ENCODE measurements around the gene COA1.

The COA1 gene

DNA sequence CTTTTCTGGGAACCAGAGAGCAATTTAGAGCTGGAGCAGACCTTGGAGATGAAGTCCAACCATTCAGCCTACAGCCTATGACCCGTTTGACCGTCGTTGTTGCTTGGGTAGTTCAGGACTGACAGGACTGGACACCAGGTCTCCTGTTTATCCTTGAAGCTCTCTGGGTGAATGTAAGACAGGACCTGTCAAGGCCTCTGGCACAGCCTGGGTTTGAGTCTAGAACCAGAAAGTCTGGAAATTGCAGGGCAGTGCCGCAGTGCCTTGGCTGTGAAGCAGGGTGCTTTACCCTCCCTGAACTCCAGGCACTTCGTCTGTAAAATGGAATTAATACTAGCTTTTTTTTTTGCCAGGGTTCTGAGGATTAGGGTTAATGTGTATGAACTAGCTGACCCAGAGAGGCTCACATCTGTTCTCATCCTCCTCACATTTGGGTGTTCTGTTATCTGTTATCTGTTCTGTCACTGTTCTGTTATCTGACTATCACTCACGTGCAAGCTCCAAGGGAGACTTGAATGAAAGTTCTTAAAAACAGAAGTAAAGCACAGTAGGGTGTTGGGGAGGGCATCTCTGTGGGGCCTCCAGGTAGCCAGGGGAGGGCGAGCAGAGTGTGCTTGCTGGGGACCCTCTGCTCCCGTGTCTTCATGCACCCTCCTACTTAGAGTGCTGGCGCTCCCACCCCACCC lies 39.0 kb upstream of the COA1 start:
- TF ChIP-seq, protein P1, sequence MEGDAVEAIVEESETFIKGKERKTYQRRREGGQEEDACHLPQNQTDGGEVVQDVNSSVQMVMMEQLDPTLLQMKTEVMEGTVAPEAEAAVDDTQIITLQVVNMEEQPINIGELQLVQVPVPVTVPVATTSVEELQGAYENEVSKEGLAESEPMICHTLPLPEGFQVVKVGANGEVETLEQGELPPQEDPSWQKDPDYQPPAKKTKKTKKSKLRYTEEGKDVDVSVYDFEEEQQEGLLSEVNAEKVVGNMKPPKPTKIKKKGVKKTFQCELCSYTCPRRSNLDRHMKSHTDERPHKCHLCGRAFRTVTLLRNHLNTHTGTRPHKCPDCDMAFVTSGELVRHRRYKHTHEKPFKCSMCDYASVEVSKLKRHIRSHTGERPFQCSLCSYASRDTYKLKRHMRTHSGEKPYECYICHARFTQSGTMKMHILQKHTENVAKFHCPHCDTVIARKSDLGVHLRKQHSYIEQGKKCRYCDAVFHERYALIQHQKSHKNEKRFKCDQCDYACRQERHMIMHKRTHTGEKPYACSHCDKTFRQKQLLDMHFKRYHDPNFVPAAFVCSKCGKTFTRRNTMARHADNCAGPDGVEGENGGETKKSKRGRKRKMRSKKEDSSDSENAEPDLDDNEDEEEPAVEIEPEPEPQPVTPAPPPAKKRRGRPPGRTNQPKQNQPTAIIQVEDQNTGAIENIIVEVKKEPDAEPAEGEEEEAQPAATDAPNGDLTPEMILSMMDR (conservative IDR thresholded peaks at IDR 0.05) = no peak
- H3K27ac ChIP-seq = no peak overlapping the region

DNA sequence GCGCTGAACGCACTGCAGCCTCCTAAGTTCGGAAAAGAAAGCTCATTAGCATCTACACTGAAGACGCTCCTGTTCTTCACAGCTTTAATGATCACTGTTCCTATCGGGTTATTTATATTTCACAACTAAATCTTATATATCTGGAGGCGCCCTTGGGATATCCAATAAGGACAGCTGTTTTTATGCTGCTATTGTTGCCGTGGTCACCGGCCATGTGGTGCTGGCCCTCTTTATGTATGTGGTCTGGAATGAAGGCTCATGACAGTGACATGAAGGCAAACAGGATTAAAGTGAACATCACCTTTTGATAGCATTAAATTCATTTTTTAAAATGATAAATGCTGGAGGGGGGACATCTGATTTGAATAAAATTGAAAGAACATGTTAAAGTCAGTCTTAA lies 38.0 kb upstream of the COA1 start:
- H3K27ac ChIP-seq = no peak overlapping the region
- TF ChIP-seq, protein P1 (conservative IDR thresholded peaks at IDR 0.05) = no peak

DNA sequence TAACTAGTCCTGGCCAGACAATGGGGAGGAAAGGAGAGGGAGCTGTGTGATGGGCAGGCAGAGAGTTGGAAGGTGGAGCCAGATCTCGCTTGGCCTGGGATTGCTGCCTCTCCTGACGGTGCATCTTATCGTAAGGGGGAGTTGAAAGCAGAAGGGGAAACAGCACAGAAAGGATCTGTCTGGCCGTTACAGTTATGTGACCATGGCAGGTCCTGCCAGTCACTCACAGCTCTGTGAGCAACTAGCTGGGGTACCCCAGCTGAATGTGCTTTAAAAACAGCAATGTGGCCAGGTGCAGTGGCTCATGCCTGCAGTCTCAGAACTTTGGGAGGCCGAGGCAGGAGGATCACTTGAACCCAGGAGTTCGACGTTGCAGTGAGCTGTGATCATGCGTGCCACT lies 37.2 kb upstream of the COA1 start:
- TF ChIP-seq, protein P1 (conservative IDR thresholded peaks at IDR 0.05) = no peak
- no peak overlapping the region for H3K27ac ChIP-seq

GRCh38 chr7:43764807-43765491 lies 35.6 kb upstream of the COA1 start:
- peak overlapping the region; percentile 54 for H3K27ac ChIP-seq
- TF ChIP-seq, protein P1 (conservative IDR thresholded peaks at IDR 0.05) = no peak

- peak overlapping the region; percentile 54 for H3K27ac ChIP-seq
- TF ChIP-seq, protein P1 (conservative IDR thresholded peaks at IDR 0.05) = no peak
These were observed 34.9 kb upstream of the COA1 start for GRCh38 chr7:43764039-43764761.

- H3K27ac ChIP-seq = peak overlapping the region; percentile 54
- TF ChIP-seq, protein P1 (conservative IDR thresholded peaks at IDR 0.05) = no peak
These were observed 33.9 kb upstream of the COA1 start for GRCh38 chr7:43763183-43763582.

DNA sequence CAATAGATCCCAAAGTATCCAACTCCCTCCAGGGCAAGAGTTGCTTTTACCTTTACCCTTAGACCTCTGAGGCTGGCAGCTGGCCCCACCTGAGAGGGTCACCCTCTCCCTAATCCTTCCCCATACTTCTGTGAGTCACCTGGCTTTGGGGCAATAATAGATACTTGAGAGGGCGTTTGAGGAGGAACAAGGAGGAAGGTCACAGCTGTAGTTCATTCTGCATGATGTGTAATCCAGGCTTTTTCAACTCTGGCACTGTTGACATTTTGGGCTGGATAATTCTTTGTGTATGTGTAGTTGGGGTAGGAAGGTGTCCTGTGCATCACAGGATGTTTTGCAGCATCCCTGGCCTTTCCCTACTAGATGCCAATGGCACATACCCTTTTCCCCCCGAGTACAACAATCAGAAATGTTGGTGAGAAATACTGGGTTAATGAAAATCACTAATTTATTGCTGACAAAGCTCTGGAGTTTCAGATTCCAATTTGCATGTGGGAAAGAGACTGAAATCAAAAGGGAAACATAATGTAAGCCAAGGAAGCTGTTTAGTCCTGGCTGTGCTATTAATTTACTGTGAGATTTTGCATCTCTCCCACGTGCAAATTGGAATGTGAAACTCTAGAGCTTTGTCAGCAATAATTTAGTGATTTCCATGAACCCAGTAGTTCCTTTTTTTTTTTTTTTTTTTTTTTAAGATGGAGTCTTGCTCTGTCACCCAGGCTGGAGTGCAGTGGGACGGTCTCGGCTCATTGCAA lies 32.8 kb upstream of the COA1 start:
- no peak overlapping the region for H3K27ac ChIP-seq
- TF ChIP-seq, protein P1 (conservative IDR thresholded peaks at IDR 0.05) = no peak
